Nephron (organoid): ENCODE measurements around the gene SOX13.

Source experiments
- H3K27ac Mint-ChIP-seq, 3 experiments: 2 replicates each; pipeline ENCODE4 v1.8.0; 2020; ENCODE audit warnings: mixed read lengths in 3 of 3, mild to moderate bottlenecking in 2 of 3, moderate library complexity in 1 of 3
- H3K27me3 Mint-ChIP-seq: 2 replicates; pipeline ENCODE4 v1.8.0; 2021; ENCODE audit warnings: low read depth, mild to moderate bottlenecking, moderate library complexity, mixed read lengths
- H3K36me3 Mint-ChIP-seq: 2 replicates; pipeline ENCODE4 v1.8.0; 2020; ENCODE audit warnings: low read depth, mixed read lengths
- H3K4me1 Mint-ChIP-seq: 2 replicates; pipeline ENCODE4 v1.8.0; 2020; ENCODE audit warnings: mixed read lengths
- H3K4me3 Mint-ChIP-seq, 3 experiments: 2 replicates each; pipeline ENCODE4 v1.8.0; 2020; ENCODE audit warnings: mild to moderate bottlenecking in 3 of 3, mixed read lengths in 3 of 3, moderate library complexity in 2 of 3
- H3K9me3 Mint-ChIP-seq: 2 replicates; pipeline ENCODE4 v1.8.0; 2020; ENCODE audit warnings: mixed read lengths
- CTCF ChIP-seq, 3 experiments: fragments of 200-600 bp; sonication (generic); IDR thresholded peaks; one replicate each; pipeline ENCODE4 v1.5.0; 2021; ENCODE audit warnings: antibody characterized with exemption in 3 of 3; ENCODE audit not compliant: unreplicated experiment in 3 of 3

The SOX13 gene

GRCh38 chr1:204075139-204075521 is 2.2 kb downstream of the SOX13 start:
- Mint-ChIP-seq H3K27ac (peak overlapping the region; percentile 24 to 90 (median 88)), H3K4me3 (peak overlapping the region; percentile 93 to 98 (median 97)), H3K4me1 (peaks cover 41% of the 10 kb centered on the region), H3K27me3 (peaks cover 8% of the 10 kb centered on the region), H3K9me3 (no peaks in the 10 kb centered on the region), H3K36me3 (no peaks in the 10 kb centered on the region)
- no peak for TF ChIP-seq CTCF (IDR thresholded peaks at IDR 0.05; ENCODE audit: unreplicated experiment in 3 of 3)

GRCh38 chr1:204075890-204076846 is 3.3 kb downstream of the SOX13 start:
- Mint-ChIP-seq H3K4me3 (peak overlapping the region; percentile 93 to 98 (median 97)), H3K27ac (peak overlapping the region; percentile 61 to 95 (median 90)), H3K27me3 (peaks cover 8% of the 10 kb centered on the region), H3K9me3 (no peaks in the 10 kb centered on the region), H3K4me1 (peaks cover 48% of the 10 kb centered on the region), H3K36me3 (no peaks in the 10 kb centered on the region)
- TF ChIP-seq CTCF (IDR thresholded peaks at IDR 0.05; ENCODE audit: unreplicated experiment in 3 of 3): no peak

- Mint-ChIP-seq H3K27me3 (peaks cover 8% of the 10 kb centered on the region), H3K27ac (peak overlapping the region; percentile 61 to 95 (median 90)), H3K4me3 (peak overlapping the region; percentile 44 to 93 (median 51)), H3K36me3 (no peaks in the 10 kb centered on the region), H3K9me3 (no peaks in the 10 kb centered on the region), H3K4me1 (peaks cover 54% of the 10 kb centered on the region)
- TF ChIP-seq CTCF (IDR thresholded peaks at IDR 0.05; ENCODE audit: unreplicated experiment in 3 of 3): no peak
These were observed 4.0 kb downstream of the SOX13 start for GRCh38 chr1:204076891-204077290.

GRCh38 chr1:204077979-204078696 is 5.2 kb downstream of the SOX13 start:
- peaks cover 67% of the 10 kb centered on the region for H3K4me1 Mint-ChIP-seq
- TF ChIP-seq CTCF (IDR thresholded peaks at IDR 0.05; ENCODE audit: unreplicated experiment in 3 of 3): no peak
- no peaks in the 10 kb centered on the region for H3K36me3 Mint-ChIP-seq
- H3K4me3 Mint-ChIP-seq: peak overlapping the region; percentile 53 to 72 (median 71)
- H3K27me3 Mint-ChIP-seq: peaks cover 8% of the 10 kb centered on the region
- no peaks in the 10 kb centered on the region for H3K9me3 Mint-ChIP-seq
- H3K27ac Mint-ChIP-seq: peak overlapping the region; percentile 61 to 95 (median 90)

- no peaks in the 10 kb centered on the region for H3K36me3 Mint-ChIP-seq
- peak overlapping the region in 2 of 3 experiments; percentile 21 to 42 for H3K4me3 Mint-ChIP-seq
- peak overlapping the region; percentile 90 to 98 (median 94) for H3K27ac Mint-ChIP-seq
- peaks cover 8% of the 10 kb centered on the region for H3K27me3 Mint-ChIP-seq
- TF ChIP-seq CTCF (IDR thresholded peaks at IDR 0.05; ENCODE audit: unreplicated experiment in 3 of 3): no peak
- H3K9me3 Mint-ChIP-seq: no peaks in the 10 kb centered on the region
- H3K4me1 Mint-ChIP-seq: peaks cover 81% of the 10 kb centered on the region
These were observed 6.7 kb downstream of the SOX13 start for GRCh38 chr1:204079608-204079999.
